Ovary (tissue), 3 donors: ENCODE measurements around the gene SOS2.

Experiments
- CTCF ChIP-seq, 3 donors: fragments of 450-650 bp in 2 of 3; fragments of 200-600 bp in 1 of 3; IDR thresholded peaks; one replicate each; pipeline versions ENCODE4 v1.5.1 to v1.8.0; 2016 to 2022; ENCODE audit warnings: antibody characterized with exemption in 3 of 3, mild to moderate bottlenecking in 1 of 3
- EP300 ChIP-seq: sonication (generic); formaldehyde crosslinking; IDR thresholded peaks from one replicate; pipeline ENCODE4 v1.6.1; 2017; ENCODE audit warnings: antibody characterized with exemption
- POLR2A ChIP-seq: fragments of 450-650 bp; IDR thresholded peaks from one replicate; pipeline ENCODE4 v1.6.1; 2017; ENCODE audit warnings: antibody characterized with exemption, mild to moderate bottlenecking, moderate library complexity
- donor health status: DM: no; HTN: no; CAD: no.

GRCh38 chr14:50222055-50222613 lies 9.2 kb downstream of the SOS2 start:
- no peak for TF ChIP-seq POLR2A
- TF ChIP-seq EP300, result no peak
- TF ChIP-seq CTCF (IDR thresholded peaks at IDR 0.05), result no peak
